ENCODE results near the gene MTCP1.

The MTCP1 gene, protein sequence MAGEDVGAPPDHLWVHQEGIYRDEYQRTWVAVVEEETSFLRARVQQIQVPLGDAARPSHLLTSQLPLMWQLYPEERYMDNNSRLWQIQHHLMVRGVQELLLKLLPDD

DNA sequence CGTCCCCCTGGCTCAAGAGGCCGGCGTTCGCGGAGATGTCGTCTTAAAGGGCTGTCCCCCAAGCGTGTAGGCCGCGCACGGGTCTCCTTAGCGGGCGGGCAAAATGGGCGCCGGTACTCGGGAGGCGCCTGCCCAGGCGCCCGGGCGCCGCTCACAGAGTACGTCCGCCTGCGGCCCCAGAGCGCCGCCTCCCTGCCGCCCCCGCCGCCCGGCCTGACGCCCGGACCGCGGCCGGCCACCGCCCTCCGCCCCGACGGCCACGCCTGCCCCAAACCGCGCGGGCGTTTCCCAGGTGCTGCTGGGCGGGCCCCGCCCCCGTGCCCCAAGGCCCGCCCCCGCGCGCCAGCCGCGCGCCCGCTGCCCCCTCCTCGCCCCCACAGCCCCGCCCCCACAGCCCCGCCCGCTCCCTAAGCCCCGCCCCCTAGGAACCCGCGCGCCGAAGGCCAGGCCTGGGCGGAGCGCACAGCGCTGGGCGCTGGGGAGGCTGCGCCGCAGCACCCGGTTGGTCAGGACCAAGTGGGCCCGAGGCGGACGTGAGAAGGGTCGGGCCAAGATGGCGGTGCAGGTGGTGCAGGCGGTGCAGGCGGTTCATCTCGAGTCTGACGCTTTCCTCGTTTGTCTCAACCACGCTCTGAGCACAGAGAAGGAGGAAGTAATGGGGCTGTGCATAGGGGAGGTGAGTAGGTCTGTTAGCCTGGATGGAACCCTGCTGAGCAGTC, at the start of gene MTCP1, which contains the start of the genes BRCC3 and CMC4:
Gene MTCP1, minus strand, starts transcription at position 162 of the 719 bp plus-strand sequence. CDS start 5,126 bp downstream, outside the sequence.
Gene BRCC3, plus strand, starts transcription at position 534 of the 719 bp plus-strand sequence. Its CDS starts 20 bp downstream, at position 554.
Gene CMC4, minus strand, starts transcription at position 162 of the 719 bp plus-strand sequence. CDS start 7,113 bp downstream, outside the sequence.
- peak; percentile 80 for DNase-seq
- ATAC-seq: peak; percentile 97

DNA sequence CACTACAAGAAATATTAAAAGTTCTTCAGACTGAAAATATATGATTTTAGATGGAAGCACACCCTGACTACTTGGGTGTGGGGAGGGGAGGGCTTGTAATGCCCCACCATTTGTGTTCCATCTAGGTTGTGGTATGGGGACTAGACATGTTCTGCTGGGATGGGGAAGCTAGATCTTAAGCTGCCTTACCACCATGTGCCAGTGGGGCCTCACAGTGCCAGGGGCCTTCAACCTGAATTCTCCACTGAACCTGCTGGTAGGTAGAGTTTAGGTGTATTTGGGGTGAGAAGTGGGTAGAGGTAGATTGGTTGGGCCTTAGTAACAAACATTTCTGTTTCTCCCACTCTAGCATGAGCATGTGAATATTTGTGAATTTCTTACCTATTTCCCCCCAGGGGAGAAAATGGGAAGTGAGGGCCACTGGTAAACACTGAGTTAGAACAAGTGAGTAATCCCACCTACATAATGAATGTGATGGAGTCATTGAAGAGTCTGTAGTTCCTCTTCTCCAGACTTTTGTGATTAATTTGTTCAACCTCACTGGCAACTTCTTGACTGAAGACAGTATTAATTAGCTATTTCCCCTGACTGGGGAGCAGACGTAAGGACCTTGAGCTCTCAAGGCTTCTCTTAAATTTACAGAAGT, 44.4 kb upstream of the MTCP1 start:
- no peak for DNase-seq

DNA sequence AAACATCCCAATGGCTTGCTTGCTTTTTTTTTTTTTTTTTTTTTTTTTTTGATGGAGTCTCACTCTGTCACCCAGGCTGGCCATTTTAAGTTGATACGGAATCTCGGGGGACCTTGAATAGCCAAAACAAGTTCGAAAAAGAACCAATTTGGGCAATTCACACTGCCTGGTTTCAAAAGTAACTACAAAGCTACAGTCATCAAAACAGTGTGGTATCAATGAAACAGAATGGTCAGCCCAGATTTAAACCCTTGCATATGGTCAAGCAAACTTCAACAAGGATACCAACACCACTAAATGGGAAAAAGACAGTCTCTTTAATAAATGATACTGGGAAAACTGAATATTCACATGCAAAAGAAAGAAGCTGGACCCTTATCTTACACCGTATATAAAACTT, 42.2 kb upstream of the MTCP1 start:
- no peak for ATAC-seq
- DNase-seq: no peak

More for the DNA sequence above, 44.4 kb upstream of the MTCP1 start:
- ATAC-seq: no peak

DNA sequence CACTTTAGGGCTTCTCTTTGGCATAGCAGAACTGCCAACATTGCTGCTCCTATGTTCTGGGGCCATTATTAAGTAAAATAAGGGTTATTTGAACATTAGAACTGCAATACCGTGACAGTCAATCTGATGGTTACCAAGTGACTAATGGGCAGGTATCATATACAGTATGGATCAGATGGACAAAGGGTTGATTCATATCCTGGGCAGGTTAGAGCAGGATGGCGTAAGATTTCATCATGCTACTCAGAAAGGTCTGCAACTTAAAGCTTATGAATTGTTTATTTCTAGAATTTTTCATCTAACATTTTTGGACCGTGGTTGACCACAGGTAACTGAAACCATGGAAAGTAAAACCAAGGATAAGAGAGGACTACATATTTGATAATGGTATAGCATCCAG, 41.2 kb upstream of the MTCP1 start:
- ATAC-seq (no peak), DNase-seq (no peak)

DNA sequence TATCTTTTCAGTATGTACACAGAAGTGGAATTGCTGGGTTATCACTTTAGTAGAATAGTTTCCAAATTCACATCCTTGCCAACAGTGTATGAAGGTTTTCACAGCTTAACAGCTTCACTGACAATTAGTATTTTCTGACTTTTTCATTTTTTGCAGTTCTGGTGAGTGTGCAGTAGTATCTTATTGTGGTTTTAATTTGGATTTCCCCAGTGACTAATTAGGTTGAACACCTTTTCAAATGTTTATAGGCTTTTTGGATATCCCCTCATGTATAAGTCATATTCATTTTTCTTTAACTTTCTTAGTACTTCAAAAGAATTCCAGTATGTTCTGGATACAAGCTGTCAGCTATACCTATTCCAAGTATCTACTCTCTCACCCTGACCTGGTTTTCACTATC, 37.5 kb upstream of the MTCP1 start:
- DNase-seq: no peak
- peak; percentile 78 for ATAC-seq

DNA sequence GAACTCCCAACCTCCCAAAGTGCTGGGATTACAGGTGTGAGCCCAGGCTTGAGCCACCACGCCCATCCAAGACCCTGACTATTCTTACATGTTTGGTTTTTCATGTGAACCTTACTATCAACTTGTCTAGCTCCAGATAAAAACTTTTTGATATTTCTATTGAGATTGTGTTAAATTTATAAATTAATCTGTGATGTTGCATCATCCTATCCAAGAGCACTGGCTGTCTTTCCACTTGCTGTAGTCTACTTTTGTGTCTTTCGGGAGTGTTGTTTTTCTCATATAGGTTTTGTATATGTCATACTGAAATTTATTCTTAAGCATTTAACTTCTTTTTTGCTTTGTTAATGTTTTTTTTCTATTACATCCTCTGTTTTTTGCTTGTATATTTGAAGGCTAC, 35.0 kb upstream of the MTCP1 start:
- ATAC-seq (no peak), DNase-seq (no peak)

DNA sequence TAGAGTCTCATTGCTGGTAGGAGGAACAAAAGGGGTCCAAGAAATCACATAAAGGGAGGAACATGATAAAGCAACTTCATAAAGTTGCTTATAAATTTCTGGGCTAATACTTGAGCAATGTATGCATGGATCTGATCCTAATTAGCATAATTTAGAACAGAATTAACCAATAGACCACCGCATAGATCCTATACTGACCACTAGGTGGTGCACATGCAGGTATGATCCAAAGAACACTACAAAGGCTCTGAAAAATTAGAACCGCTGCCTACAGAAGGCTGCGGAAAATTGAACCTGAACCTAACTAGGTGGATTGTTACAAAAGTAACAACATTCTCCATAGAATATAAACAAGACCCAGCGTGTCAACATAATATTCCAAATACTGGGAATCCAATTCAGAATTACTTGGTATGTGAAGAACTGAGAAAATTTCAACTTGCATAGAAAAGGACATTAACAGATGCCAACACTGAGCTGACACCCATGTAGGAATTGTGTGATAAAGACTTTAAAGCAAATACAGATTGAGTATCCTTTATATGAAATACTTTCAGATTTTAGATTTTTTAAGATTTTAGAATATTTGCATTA, 23.6 kb upstream of the MTCP1 start:
- DNase-seq: no peak

DNA sequence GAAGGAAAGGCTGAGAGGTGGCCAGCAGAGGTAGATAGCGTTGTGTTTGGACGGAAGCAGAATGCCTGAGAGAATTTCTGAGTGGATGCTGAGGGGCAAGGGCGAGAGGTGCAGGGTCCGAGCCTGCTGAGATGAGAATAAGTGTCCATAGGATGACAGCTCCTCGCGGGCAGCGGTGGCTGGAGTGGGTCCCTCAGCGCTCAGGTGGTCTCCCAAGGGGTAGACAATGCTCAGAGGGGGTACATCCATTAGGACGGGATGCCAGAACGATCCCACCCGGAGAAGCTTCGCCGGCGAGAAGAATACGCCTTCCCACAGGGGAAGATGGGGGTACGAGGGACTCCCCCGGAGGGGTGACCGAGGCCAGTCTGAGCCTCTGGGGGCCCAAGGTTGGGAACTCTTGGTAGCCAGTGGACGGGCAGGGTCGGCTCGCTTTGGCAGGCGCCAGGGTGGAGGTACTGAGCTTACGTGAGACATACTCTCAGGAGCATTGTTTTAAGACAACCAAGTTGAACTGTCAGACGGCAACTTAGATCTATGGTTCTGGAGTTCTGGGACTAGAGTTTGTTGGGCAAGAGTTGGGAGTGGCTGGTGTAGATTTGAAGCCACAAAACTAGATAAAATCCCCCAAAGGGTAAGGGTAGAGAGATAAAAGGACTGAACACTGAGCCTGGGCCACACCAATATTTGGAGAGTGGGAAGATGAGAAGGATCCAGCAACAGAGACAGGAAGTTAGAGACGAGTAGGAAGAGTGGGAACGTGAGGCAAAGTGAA, 16.2 kb upstream of the MTCP1 start:
- ATAC-seq: no peak
- DNase-seq: no peak

More for the DNA sequence above, 23.6 kb upstream of the MTCP1 start:
- peak; percentile 59 for ATAC-seq

DNA sequence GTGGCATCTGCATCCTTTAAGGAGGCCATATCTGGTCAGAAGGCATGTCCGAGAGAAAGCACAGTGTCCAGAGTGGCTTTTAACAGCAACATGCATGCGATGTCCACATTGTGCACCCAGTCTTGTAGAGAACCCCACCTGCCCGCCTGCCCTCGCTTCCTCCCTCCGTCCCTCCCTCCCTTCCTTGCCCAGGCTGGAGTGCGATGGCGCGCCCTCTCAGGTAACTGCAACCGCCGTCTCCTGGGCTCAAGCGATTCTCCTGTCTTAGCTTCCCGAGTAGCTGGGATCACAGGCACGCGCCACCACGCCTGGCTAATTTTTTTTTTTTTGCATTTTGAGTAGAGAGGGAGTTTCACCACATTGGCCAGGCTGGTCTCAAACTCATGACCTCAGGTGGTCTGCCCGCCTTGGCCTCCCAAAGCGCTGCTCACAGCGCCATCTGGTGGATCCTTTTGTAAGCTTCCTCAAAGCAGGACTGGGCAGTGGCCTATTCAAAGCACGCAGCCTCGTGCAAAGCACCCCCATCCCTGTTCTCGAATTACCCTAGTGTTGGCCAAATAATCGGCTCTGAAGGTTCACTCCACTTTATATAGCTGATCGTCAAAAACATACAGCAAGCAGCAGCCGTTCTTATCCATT, 15.4 kb upstream of the MTCP1 start:
- DNase-seq: peak; percentile 51

DNA sequence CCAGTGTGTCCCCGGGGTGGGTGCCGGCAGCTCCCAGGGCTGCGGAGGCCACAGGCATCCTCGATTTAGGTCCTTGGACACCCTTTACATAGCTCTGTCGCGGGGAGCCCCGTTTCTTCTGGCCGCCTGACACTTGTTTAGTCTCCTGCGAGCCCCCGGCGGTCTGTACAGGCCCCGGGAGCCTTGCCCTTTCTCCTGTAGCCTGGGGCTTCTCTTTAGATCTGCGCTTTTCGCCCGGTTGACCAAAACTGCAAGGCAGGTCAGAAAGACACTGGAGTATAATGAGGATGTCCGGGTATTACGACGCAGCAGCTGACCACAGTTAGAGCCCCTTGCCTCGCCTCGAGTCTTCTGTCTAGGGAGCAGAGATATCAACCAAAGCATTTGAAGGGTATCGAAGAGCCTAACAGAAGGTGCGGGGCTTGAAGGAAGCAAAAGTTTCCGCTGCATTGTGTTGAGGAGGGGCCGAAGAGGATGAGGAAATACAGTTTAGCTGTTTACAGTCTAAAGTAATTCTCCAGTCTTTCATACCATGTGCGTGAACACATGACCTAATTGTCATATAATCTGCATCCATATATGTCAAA, 851 bp upstream of the MTCP1 start:
- ATAC-seq (no peak), DNase-seq (no peak)

More for the DNA sequence above, 15.4 kb upstream of the MTCP1 start:
- no peak for ATAC-seq

DNA sequence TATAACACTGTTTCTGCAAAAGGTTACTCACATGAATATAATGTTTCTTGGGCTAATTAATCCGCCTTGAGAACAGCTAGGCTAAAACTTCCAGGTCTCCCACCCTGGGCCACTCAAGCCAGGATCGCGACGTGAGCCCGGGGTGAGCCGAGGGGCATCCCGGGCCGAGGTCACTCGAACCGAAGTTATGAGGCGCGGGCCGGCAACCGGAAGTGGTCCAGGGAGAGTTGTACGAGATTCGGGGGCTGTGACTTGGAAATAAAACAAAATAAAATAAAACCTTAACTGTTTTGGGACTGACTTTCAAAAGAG, 317 bp downstream of the MTCP1 start:
- DNase-seq: no peak
- ATAC-seq: no peak

DNA sequence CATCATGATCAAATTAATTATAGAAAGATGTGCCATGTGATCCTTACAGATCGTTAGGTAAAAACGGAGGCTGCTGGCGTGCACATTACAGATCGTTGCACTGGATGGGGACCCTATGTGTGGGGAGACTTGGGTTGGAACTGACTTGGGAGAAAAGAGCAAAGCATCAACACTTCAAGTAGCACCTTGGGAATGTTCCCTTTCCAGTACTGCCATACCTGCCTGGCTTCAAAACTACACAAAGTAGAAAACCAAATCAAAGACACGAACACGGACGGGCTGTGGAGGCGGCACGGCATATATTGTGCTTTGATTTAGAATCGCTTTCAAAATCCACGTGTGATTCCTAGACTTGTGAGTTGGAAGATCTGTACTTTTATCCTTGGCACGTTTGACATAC, 898 bp downstream of the MTCP1 start:
- DNase-seq (peak; percentile 3), ATAC-seq (no peak)

DNA sequence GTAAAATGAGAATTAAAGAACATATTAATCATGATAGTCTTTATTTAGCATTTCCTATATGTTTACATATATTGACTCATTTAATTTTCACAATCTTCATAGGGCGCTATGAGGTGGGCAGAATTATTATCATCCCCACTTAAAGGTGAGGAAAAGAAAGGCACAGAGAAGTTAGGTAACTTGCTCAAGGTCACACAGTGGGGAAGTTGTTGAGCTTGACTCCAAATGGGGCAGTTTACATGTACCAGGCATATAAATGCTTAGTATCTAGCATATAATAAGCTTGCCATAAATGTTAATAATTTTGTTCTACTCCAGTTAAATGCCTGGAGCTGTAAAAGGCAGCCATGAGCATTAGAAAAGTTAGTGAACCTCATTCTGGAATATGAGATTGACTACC, 1.5 kb downstream of the MTCP1 start:
- DNase-seq: no peak
- ATAC-seq: no peak

DNA sequence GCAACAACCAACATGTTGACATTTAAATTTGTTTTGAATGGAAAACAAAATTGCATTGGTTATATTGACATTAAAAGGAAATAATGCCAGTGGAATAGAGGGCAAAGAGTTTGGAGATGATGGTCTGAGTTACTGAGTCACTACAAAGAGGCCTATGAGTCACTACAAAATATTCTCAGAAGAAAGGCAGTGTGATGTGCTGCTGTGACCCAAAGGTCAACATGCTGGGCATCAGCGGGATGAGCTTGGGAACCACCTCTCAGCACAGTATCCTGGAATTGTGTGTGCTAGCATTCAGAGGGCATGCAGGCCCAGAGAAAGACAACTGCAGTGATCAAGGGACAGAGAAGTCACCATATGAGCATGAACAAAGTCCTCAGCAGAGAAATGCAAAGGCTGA, 2.8 kb downstream of the MTCP1 start:
- ATAC-seq (no peak), DNase-seq (peak; percentile 4)

DNA sequence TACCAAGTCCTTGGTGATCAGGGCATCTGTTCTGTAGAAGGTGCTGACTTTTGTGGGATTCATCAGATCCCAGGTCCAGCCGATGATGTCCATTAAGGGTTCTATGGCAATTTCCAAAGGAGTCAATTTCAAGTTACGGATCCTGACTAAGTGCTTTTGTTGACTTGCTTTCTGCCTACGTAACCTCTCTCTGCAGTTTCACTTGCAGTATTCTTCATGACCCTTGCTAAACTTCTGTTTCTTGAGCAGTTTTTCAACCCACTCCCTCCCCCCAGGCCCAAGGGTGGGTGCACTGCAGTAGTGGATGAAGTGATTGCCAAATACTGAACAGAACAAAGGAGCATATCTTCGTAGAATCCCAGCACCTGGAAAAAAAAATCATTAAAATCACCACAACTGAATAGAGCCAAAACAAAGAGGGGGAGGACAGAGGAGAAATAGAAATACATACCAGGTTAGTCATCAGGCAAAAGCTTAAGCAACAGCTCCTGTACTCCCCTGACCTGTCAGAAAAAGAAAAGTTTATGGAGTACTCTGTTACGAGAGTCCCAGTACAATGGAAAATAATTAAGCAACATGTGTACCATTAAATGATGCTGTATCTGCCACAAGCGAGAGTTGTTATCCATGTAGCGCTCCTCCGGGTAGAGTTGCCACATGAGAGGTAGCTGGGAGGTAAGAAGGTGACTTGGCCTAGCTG, 5.8 kb downstream of the MTCP1 start:
- no peak for DNase-seq
- no peak for ATAC-seq

DNA sequence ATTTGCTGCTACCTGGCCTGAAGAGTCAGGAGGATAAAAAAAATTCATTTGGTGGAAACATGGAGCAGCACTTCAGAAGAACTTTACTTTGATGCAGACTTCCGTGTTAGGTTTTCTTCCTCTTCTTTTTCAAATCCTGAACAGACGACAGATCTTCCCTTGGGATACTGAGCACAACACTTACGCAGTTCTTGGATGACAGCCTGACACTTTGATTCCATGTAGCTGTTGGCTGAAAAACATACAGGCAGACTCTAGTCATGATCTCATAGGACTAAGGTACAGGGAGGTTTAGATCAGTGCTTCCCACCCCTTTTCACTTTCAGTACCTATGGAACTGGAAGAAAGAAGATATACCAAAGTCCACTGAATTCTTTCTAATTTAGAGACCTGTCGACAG, 9.2 kb downstream of the MTCP1 start:
- no peak for ATAC-seq
- DNase-seq: no peak

DNA sequence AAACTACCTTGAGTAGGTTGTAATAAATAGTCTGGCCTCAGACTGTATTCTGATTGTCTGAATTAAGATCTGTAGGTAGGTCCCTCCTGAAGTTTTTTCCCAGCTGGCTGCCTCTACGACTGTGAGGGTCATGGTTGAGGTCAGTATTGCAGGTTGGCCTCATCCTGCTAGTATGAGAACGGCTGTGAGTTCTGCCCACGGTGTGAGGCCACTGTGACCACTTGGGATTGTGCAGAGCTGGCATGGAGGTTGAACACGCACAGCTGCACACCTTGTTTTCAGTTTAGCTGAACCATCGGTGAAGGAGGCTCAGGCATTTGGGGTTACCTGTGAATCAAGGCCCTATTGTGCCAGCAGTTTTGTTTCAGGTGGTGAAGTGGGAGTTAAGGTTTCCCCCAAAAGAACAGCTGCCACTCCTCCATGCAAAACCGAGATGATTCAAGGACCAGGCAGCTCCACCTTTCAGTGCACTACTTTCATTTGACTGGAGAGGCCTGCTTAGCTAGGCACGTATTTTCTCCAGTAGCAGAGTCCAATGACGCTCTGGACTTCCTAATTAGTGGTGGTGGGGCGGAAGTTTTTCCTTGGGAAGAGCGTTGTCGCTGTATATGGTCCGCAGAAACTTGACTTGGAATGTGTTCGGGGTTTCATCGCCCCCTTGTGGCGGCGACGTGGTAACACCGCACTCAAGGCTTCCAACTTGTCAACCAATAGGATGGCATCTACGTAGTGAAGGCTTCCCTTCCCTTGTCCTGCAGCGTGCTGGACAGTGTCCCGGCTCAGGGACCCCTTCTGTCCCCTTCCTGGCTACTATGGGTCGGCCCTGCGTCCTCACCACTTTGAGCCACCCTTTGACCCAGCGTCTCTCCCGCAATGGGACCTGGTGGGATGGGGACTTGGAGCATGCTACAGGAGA, 13.8 kb downstream of the MTCP1 start:
- peak; percentile 37 for DNase-seq
- peak; percentile 74 for ATAC-seq

DNA sequence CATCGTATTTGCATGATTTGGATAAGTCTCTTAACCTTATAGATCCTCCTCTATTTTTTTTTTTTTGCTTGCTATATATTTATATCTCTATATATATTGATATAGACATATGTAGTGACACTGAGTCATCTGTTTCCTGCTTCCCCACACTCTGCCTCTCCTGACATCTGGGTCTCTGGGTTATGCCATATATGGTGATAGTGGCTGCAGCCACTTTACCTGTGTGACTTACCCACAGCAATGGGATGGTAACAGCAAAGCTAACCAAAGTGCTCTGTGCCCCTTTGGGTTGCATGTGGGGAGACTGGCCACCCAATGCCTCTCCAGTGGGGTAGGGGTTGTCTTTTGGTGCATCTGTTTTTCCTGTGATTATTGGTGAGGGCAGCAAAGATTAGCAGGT, 14.5 kb downstream of the MTCP1 start:
- ATAC-seq: peak; percentile 52
- no peak for DNase-seq

DNA sequence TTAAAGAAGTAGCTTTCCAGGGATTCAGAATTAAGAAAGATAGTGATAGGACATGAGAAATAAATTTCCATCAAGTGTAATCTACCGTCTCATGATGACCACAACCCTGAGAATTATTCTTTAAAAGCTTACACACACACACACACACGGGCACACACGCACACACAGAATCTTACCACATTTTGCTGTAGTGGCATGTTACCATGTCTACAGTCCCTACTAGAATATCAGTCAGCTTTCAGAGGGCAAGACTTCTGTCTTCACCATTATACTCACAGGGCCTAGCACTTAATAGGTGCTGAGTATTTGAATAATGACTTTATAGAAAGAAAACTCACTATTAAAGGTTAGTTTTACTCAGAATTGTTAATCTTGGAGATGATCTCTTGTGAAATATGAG, 15.4 kb downstream of the MTCP1 start:
- ATAC-seq (no peak), DNase-seq (no peak)

DNA sequence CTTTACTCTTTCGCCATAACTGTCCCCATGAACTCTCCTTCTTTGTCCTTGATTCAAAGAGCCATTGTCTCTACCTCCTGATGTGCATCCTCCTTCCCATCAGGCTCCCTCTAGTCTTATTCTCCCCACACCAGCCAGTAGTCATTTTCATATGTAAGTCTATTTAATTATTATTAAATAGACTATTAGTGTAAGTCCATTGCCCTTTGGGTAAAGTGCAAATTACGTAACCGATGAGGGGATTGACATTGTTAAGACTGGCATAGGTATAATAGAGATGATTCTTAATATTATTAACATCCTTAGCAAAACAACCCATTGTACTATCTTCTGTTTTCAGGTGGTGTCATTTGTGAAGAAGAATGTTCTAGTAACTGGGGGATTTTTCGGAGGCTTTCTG, 16.7 kb downstream of the MTCP1 start:
- no peak for DNase-seq
- no peak for ATAC-seq
